DMS53 treated with DMSO at 0.1 percent for 48 hours (cell line): ENCODE measurements around the gene FLACC1.
A peak's percentile ranks its signal among the peaks of the same experiment; 100 is the strongest.
"Not testable (repeated sequence)": the region's sequence is repeated elsewhere in the genome, so short reads cannot be mapped to it uniquely, and the experiment has no call there.

Experiments used
- DNase-seq: peaks from one replicate; lab custom pipeline; 2025; ENCODE audit not compliant: unreplicated experiment; lab: John Stamatoyannopoulos, UW

FLACC1 gene, protein sequence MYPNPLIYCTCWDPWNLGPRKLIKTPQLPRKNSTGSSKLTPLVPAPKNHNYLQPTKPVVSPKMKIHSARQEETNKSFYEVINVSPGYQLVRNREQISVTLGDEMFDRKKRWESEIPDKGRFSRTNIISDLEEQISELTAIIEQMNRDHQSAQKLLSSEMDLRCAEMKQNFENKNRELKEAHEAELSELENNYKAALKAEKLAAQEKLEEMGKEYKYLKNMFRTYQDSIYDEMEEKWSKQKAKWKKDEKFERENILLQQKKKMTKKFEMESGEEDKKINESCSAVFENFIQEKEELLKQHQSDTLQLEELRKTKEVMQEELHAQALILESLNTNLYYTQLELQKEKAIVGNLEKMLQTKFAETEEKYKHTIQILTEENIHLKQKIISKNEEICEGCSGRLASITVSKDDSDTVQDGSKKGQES

DNA sequence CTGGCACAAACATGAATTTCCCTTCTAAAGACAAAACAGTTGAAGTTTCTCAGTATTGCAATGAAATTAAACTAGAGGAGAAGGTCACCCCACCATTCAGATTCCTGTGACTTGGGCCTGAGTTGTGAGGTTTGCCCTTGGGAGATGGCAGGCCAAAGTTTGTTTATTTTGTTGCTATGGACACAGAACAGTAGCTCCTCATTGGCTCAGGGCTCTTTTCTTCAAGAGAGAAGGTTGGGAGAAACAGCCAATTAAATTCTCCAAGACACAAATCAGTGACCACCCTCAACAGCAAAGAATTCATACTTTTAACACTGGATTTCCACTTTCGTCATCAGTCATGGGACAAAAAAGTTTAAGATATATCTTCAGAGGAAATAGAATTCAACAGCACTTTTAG is at the start of gene FLACC1:
FLACC1 (minus strand) TSS at position 125 of the 400 bp plus-strand sequence. CDS start 5,941 bp downstream, outside the sequence.
- no peak for DNase-seq

DNA sequence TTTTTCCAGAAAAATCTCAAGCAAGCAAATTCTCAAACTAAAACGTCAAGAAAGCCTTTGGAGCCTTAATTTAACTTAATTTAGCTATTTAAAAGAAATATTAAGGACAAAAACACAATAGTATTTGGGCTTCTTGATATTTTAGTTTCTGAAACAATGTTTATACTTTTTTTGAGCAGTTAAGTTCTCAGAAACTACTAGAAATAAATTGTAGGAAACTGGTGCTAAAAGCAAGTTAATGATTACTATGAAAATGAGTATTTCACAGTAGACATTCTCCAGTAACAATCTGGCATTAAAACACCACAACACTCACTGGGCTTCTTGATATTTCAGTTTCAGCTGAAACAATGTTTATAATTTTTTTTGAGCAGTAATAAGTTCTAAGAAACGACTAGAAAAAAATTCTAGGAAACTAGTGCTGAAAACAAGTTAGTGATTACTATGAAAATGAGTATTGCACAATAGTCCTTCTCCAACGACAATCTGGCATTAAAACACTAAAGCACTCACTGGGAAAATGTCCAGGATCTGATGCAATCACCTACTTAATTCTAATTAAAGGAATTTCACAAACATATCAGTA is 49.0 kb upstream of the FLACC1 start:
- DNase-seq, result no peak

DNA sequence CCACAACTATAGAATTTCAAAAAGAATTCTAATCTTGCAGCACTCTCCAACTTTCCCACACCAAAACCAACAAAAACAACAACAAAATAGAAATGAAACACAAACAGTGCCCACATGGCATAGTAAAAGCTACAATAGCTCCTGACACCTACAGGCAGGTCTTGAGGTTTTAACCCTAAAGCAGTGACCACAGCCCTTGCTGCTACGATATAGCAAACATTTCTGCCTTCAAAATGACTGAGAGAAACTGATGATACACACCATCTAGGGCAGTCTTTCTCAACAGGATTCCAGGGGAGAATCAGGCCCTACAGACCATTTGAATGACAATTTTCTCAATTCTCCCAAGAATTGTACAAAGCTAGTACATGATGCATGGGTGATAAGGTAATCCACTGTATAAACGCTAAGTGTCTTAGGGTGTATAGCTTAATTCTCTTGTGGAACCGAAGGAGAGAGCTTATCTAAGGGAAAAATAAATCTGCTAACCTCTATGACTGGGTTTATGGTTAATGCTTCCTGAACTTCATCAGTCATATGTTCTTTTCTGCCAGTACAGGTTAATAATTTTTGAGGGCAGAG is 47.6 kb upstream of the FLACC1 start:
- no peak for DNase-seq

DNA sequence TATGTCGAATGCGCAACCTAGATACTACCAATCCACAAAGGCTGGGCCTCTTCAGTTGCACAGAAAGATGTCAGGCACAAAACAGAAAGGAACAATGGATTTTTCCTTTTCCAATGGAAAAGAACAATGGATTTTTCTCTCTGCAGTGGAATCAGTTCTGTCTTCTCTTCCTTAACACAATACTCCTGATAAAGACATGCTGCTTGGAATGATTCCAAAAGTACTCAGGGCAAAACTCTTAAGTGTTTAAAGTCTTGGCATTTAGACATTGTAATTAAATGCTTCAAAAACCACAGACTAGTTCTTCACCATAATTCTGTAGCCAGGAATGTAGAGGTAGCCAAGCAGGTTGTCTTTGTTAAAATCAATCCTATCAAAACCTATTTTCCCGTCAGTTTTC is 46.7 kb upstream of the FLACC1 start:
- no peak for DNase-seq

DNA sequence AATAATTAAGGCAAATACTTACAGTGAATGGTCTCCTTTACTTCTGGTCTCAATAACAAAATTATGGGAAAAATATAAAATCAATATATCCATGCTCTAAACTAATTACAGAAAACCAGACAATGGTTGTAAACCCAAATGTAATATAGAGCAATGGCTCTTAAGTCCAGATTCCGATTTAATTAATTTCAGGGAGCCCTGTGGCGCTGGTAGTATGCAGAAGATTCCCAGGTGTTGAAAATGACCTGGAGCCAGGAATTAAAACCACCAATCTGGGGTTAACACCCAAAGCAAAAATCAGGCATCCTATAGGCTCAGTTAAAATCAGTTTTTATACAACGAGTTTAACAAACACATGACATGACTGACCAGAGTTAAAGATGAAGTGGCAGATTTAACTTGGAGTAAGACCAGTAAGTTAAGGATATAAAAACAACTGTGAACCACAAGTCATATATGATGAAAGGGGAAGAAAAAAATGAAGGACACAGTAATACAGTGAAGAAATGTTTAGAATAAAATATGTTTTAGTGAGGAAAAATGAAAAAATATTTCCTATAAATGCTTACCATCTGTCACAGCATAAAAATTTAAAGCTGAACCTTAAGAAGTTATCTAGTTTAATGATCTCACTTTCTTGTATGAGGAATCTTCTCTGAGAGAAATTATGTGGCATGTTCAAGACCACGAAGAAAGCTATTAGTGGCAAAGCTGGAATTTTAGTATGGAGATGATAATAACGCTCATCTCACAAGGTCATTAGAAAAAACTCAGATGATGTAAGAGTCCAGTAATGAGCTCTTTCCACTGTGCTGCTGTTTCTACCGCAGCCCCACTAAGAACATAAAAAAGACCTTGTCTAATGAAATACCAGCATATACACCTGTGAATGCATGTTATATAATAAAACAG is 45.8 kb upstream of the FLACC1 start:
- no peak for DNase-seq

DNA sequence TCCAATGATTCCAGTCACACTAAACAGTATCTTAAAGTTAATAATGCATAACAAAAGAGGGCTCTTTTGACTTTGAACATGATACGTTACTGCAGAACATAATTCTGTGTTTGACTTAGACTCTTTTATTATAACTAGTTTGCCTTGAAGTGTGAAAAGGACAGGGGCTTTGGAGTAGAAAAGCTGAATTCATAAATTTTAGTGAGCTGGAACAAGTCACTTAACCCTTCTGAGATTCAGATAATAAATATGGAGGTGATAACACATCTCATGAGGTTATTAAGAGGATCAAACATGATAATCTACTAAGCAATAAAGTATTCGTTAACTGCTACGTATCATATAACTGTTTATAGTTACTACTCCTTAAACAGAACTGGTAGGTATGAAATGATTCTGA is 44.7 kb upstream of the FLACC1 start:
- no peak for DNase-seq

DNA sequence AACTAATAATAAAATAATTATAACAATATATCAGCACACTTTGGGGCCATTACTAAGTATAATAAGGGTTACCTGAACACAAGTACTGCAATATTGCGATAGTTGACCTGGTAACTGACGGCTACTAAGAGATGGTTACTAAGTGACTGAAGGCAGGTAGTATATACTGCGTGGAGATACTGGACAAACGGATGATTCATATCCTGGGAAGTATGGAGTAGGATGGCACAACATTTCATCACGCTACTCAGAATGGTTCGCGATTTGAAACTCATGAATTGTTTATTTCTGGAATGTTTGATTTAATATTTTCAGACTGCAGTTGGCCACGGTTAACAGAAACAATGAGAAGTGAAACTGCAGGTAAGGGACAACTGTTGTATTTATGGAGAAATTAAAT is 39.5 kb upstream of the FLACC1 start:
- DNase-seq, result peak; percentile 30

DNA sequence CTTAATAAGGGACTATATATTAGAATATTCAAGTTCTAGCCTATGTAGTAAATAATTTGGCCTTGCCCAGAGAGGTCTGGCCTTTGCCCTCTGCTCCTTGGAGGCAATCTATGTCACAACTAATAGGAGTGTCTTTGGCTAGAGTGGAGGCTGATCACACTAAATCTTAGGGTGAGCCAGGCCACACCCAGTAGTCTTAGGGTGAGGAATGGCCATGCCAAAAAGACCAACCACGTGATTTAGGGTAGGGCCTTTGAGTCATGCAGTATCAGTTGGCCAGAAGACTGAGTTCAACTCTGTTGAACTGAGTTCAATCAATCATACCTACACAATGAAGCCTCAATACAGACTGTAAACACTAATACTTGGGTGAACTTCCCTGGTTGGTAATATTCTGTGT is 26.0 kb upstream of the FLACC1 start:
- DNase-seq, result no peak

DNA sequence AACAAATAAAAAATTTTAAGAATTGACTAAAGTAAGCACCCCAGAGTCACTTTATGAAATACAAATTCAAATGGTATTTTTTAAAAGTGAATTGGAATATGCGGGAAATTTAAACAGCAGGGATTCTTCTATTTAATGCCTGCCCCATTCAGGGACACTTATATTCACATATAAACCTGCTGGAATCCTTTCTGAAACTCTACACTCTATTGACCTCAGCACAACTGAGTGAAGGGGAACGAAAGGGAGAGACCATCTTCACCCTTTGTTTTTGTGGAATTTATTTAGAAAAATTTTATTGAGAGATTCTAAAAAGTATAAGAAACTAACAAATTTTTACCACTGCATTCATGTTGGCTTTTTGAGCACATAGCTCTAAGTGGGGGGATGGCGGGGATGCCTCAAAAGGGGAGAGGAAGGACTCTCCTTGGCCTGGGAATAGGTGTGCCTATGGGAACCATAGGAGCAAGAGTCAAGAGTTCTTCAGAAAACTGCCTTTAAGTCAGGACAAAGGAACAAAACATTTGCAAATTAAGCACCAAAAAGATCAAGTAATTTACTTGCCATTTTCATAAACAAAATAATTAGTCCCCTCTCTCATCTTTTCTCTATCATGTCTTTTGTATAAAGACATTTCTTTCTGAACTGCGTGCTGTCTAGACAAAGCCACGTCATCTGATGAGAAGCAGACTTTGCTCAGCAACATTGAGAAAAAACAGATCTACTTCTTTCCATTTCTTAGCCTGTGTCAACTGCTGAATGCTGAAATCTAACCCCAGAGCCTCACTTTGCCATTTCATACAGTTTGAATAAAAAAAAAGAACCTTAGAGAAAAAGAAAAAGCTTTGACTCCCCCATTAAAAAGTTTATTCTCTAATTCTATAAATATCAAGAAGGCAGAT is 21.6 kb upstream of the FLACC1 start:
- no peak for DNase-seq

DNA sequence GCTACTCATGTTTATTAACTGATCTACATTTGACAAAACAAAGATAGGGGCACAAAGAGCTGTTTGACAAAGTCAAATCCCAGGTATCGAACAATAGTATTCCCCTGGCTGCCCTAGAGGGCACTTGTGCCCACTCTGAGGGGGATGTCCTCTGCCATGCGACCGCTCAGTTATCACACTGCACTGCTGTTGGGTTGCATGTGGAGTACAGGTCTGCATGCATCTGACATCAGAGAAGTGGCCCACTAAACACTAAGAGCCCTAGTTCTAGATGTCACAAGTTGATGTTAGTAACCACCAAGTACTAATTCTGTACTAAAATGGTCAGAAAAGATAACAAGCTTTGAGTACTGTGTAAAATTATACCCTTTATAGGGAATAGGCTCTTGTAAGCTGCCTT is 20.1 kb upstream of the FLACC1 start:
- DNase-seq, result no peak

DNA sequence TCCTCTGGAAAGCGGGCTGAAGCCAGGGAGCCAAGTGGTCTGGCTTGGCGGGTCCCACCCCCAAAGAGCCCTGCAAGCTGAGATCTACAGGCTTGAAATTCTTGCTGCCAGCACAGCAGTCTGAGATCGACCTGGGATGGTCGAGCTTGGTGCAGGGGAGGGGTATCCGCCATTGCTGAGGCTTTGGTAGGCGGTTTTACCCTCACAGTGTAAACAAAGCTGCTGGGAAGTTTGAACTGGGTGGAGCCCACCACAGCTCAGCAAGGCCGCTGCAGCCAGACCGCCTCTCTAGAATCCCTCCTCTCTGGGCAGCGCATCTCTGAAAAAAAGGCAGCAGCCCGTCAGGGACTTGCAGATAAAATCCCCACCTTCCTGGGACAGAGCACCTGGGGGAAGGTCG is 12.6 kb upstream of the FLACC1 start:
- no peak for DNase-seq

DNA sequence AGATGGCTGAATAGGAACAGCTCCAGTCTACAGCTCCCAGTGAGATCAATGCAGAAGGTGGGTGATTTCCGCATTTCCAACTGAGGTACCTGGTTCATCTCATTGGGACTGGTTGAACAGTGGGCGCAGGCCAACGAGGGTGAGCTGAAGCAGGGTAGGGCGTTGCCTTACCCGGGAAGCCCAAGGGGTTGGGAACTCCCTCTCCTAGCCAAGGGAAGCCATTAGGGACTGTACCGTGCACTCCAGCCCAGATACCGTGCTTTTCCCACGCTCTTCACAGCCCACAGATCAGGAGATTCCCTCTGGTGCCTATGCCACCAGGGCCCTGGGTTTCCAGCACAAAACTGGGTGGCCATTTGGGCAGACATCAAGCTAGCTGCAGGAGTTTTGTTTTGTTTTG is 12.2 kb upstream of the FLACC1 start:
- not testable (repeated sequence) for DNase-seq

DNA sequence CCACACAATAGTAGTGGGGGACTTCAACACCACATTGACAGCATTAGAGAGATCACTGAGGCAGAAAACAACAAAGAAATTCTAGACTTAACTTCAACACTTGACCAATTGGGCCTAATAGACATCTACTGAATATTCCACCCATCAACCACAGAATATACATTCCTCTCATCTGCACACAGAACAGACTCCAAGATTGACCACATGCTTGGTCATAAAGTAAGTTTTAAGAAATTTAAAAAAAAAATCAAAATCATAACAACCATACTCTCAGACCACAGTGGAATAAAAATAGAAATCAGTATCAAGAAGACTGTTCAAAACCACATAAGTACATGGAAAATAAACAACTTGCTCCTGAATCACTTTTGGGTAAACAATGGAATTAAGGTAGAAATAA is 9.0 kb upstream of the FLACC1 start:
- no peak for DNase-seq

DNA sequence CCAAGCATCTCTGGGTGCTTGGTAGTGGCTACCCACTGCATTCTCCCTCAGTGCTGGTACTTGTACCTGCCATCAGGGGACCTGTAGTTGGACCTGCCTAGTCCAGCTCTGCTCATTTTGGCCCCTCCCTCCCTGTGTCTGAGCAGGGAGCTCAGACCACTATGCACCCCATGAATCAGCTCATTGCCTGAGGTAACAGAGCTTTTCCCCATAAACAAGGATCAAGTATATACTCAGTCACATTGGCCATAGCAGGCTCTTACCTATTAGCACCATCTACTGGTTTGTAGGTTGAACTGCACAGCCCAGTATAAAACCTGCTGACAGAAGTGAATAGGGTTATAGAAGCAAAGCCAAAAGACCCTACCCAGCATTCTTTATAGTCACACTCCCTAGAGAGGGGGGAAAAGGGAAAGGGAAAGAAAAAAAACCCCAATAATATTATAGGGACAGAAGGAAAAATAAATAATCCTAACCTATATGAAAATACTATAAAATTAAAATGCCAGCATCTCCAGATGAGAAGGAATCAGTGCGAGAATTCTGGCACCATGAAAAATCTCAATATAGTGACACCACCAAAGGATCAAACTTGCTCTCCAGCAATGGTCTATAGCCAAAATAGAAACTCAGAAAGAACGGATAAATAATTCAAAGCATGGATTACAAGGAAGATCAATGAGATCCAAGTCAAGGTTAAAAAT is 6.9 kb upstream of the FLACC1 start:
- peak; percentile 70 for DNase-seq

DNA sequence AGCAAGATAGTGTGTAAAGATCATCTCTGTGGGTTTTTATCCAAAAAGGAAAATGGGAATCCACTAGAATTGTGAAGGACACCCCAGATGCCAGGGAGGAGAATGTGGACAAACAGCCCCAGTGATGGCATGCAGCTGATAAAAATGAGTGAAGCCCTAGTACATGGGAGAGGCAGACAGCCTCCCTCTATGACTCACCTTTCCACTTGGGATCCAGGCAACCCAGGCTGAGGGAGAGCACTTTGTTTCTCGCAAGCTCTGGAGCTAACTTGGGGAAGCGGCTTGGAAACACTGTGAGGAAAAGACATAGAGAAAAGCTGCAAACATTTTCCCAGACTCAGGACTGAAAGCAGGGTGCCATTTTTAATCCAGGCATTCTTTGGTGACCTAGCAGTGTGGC is 5.3 kb upstream of the FLACC1 start:
- DNase-seq, result no peak

DNA sequence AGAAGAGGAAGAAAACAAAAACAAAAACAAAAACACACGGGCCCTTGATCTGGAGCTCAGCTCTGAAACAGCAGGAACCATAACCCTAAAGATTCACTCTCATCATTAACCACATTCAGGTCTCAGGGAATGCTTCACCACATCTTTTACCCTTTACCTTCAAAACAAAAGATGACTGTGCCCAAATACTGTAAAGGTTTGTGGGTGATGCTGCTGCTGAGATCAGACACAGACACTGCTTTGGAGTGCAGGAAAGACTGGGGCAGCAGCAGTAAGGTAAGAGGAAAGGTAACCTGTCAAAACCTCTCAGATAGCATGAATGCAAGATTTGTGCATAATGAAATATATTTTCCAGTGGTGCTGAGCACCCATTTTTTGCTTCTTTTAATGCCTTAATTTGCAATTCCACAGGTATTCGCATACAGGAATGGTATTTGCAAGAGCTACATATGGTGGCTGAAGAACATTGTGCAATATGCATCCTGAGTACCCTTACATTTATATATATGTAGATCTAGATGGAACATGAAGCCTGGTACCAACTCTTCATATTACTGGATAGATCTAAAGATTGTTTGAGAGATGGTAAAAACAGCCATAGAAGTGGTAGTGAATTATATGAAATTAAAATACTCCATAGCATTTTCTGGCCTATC is 4.1 kb upstream of the FLACC1 start:
- DNase-seq, result no peak

DNA sequence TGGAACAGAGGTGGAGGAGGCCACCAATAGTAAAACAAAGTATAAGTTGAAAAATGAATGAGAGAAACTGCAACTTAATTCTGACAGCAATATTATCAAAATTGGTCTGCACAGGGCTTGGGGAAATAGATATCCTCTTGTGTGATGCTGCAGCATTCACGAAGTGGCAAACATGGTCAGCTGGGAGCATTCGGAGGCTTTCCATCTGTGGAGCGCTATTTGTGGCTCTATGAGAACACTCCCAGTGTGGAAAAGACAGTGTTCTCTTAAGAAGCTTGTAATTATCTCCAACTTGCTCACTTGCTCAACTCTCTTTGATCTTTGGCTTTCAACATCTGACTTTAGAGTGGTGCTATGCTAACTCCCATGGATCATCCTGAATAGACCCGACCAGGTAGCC is 3.1 kb upstream of the FLACC1 start:
- no peak for DNase-seq

DNA sequence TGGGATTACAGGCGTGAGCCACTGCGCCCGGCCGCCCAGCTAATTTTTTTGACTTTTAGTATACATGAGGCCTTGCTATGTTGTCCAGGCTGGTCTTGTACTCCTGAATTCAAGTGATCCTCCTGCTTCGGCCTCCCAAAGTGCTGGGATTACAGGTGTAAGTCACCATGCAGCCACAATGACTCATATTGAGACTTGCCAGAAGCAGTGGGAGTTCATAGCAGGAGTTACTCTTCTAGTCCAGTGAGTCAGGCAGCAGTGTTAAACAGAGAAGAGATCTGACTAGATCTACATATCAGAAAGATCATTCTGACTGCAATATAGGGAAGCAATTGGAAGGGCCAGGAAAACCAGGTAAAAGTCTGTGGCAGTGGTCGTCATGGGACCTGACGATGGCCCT is 1.5 kb upstream of the FLACC1 start:
- DNase-seq, result no peak

DNA sequence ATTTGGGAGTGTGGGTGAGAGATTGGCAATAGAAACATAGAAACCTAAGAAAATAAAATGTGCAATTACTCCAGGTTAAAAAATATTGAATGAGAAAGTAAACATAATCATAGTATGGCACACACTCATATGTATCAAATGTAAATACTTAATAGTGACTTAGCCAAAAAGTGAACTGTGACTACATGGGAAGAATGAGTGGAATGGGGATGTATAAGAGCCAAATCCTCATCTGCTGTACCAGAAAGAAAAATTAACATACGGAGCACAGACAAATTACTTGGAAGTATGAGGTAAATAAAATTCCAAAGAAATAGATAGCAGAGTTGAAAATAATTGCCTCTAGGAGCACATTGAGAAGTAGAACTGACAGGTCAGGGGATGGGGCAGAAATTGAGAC is 4.0 kb downstream of the FLACC1 start:
- DNase-seq, result no peak
